Amniotic stem cell (primary cell): ENCODE data around the gene GGTA1.
"Not testable (repeated sequence)": the region's sequence is repeated elsewhere in the genome, so short reads cannot be mapped to it uniquely, and the experiment has no call there.

Source experiments
- DNase-seq: peaks from one replicate; lab custom pipeline; 2025; lab: John Stamatoyannopoulos, UW

Gene GGTA1

GRCh38 chr9:121455527-121456239 is 44.0 kb downstream of the GGTA1 start:
- no peak for DNase-seq

GRCh38 chr9:121454972-121455371 is 44.7 kb downstream of the GGTA1 start:
- DNase-seq, result no peak

- DNase-seq, result no peak
Measured at GRCh38 chr9:121453232-121453892, 46.3 kb downstream of the GGTA1 start.

DNA sequence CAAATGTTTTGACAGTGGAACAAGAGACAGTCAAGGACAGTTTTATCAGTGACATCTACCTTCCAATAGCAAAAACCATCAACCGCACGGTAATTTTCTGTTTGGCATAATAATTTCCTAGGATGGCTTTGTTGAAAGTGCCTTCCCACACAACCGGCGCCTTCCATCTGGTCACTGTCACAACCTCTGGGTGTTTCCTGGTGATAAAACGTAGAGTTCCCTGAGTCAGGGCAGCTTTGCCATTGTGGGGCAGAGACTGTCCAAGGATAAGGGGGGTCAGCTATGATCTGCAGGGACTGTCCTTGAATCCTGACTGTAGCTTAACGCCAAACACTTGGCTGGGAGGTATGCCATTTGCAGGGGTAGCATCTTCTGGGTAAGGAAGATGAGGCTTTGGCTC is 47.6 kb downstream of the GGTA1 start:
- no peak for DNase-seq

DNA sequence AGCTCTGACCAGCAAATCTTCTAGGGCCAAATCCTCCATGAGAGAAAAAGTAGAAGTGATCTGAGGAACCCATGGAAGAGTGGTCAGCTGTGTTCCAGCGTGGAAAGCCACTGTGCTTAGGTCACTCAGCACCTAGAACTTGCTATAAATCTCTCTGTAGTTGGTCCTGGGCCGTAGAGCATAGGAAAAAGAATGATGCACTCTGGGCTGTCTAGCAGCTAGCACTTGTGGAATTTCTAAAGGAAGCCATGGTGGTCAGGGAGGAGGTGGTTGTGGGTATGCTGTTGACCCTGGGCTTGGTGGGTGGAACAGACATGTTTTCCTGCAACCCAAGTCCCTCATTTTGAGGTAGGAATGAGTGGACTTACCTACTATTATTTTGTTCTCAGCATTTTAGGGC is 48.1 kb downstream of the GGTA1 start:
- no peak for DNase-seq

- no peak for DNase-seq
Measured at GRCh38 chr9:121450241-121450640, 49.4 kb downstream of the GGTA1 start.

DNA sequence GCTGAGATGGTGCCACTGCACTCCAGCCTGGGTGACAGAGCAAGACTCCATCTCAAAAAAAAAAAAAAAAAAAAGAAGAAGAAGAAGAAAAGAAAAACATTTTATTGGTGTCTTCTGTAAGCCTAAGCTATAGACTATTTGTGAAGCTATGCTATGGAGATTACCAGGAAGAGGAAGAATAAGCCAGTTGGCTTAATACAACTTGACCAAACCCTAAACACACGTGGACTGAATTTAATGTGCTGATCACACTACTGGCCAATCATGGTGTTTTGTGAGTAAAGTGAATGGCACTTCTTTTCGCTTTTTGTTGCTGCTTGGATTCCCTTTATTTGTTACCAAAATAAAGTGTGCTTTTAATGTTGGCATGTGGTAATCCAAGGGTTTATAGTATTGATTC is 49.9 kb downstream of the GGTA1 start:
- no peak for DNase-seq

- DNase-seq, result no peak
Measured at GRCh38 chr9:121447321-121447834, 52.3 kb downstream of the GGTA1 start.

DNA sequence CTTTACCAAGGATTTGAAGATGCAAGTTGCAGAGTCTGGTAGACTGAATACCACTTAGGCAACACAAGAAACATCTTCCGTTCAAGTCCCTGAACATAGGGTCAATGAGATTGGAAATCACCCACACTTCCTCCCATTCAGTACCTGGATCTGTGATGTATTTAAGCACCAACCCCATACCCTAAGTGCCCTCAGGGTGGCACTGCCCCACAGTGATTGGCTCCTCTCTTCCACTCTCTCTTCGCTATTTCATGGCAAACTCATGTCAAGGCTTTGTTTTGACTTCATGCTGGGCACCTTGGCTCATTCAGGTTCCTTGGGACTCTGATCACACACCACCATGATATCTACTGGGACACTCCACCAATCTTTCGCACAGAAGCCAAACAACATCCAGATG is 53.7 kb downstream of the GGTA1 start:
- DNase-seq, result no peak

DNA sequence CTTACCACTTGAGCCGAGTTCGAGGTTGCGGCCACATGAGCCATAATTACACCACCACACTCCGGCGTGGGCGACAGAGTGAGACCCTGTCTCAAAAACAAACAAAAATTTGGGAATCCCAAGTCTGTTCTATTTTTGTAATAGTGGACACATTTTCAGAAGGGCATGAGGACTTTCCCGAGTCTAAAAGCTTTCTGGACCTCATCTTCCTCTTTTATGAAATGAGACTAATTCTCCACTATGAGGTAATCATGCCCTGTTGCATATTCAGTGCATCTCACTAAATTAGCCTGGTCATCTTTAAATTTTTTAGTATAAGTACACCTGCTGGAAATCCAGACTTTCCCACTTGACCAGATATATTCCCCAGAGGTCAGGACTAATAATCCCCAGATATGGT is 55.7 kb downstream of the GGTA1 start:
- no peak for DNase-seq

DNA sequence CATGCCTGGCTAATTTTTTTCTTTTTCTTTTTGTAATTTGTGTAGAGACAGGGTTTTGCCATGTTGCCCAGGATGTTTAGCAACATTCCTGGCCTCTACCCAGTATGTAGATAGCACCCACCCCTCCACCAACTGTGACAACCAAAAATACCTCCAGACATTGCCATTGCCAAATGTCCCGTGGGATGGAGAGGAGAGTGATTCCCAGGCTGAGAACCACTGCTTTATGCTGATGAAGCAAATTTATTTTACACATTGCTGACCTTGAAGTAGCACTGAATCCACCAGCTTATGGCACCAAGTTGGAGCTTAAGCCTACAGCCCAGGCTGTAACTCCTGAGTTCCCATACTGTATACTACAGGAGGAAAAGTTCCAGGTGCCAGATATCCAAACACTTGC is 58.5 kb downstream of the GGTA1 start:
- no peak for DNase-seq

- DNase-seq, result no peak
Measured at GRCh38 chr9:121439711-121440664, 59.7 kb downstream of the GGTA1 start.

- DNase-seq, result no peak
Measured at GRCh38 chr9:121439016-121439415, 60.6 kb downstream of the GGTA1 start.

DNA sequence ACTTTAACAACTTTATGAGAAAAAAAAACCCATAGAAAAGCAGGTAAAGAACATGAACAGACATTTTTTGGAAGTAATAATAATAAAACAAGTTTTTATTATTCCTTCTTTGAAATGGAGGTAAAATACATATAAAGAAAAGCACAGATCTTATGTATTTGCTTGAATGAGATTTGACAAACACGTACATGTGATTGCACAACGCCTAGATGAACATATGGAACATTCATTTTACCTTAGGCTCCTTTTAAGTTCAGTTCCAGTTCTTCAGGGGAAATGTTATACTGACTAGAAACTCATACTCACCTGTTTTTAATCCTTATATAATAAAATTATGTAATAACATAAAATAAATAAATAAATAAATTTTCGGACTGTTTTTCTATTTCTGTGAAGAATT is 61.8 kb downstream of the GGTA1 start:
- no peak for DNase-seq

- not testable (repeated sequence) for DNase-seq
Measured at GRCh38 chr9:121437046-121437445, 62.6 kb downstream of the GGTA1 start.

DNA sequence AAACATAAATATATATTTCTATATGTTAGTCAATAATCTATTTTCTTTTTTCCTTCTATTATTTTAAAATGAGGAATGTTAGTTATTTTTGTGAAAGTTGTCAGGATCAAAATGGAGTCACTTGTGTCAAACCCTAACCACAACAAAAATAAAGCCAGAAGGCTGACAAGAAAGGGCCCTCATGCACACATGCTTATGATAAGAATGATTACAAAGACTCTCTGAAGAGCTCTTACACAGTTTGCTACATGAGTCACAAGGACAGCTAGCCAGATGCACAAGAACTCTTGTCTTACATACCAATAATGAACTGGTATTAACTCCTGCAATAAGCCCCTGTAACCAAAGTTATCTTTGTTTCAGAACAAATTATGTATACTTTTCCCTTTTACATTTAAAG is 64.7 kb downstream of the GGTA1 start:
- no peak for DNase-seq

GRCh38 chr9:121427899-121428298 is 71.7 kb downstream of the GGTA1 start:
- DNase-seq, result no peak

DNA sequence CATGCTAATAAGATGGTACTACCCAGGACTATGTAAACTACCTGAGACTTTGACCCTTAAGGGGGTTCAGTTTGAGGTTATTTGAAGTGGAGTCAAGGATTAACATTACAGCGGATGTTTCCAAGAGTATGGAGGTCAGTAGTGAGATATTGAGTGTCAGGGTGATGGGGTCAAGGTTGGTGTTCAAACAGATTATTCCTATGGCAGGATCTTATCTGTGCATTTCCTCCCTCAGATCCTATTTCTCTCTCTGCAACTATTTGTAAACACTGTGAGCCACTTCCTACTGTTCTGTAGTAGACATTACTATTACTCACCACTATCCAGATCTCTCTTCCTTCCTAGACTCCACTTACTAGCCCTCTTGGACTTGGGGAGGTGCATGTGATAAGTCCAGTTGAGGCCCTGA is 75.6 kb downstream of the GGTA1 start:
- no peak for DNase-seq

GRCh38 chr9:121411993-121412392 is 87.7 kb downstream of the GGTA1 start:
- DNase-seq, result no peak

- DNase-seq, result no peak
Measured at GRCh38 chr9:121405899-121406298, 93.7 kb downstream of the GGTA1 start.
